Naive B cell (primary cell): ENCODE results near the gene TSHZ2. TPM values are rescaled to one million over a fixed set of nuclear protein-coding genes. Genes with fewer than 3 reads are reported as not detected.
"Not testable (repeated sequence)": the region's sequence is repeated elsewhere in the genome, so short reads cannot be mapped to it uniquely, and the experiment has no call there.

Experiments
- ATAC-seq, 2 donors: fragments of 150-1000 bp; cut with Tn5 transposase; 2 replicates each; pipeline ENCODE4 v1.10.0; 2021; ENCODE audit warnings: low read depth in 2 of 2, mild to moderate bottlenecking in 2 of 2, moderate library complexity in 2 of 2
- DNase-seq: peaks from one replicate; pipeline ENCODE4 v3.0.0; 2022
- H3K27ac Mint-ChIP-seq, 6 donors: one replicate each; pipeline ENCODE4 v1.8.0; 2020 to 2022; ENCODE audit warnings: mild to moderate bottlenecking in 6 of 6, mixed read lengths in 6 of 6, moderate library complexity in 5 of 6, inconsistent platforms in 2 of 6
- H3K27me3 Mint-ChIP-seq, 3 donors: one replicate each; pipeline ENCODE4 v1.8.0; 2021 to 2022; ENCODE audit warnings: mixed read lengths in 3 of 3, mild to moderate bottlenecking in 1 of 3
- H3K36me3 Mint-ChIP-seq, 2 donors: one replicate each; pipeline ENCODE4 v1.8.0; 2020 to 2022; ENCODE audit warnings: mixed read lengths in 2 of 2, inconsistent platforms in 1 of 2, mild to moderate bottlenecking in 1 of 2
- H3K4me1 Mint-ChIP-seq, 3 donors: one replicate each; pipeline ENCODE4 v1.8.0; 2020 to 2022; ENCODE audit warnings: mixed read lengths in 3 of 3, inconsistent platforms in 1 of 3, mild to moderate bottlenecking in 1 of 3, moderate library complexity in 1 of 3
- H3K4me3 Mint-ChIP-seq, 8 donors: one replicate each; pipeline ENCODE4 v1.8.0; 2020 to 2022; ENCODE audit warnings: mild to moderate bottlenecking in 8 of 8, mixed read lengths in 8 of 8, moderate library complexity in 8 of 8, inconsistent platforms in 2 of 8
- H3K9me3 Mint-ChIP-seq, 7 donors: one replicate each; pipeline ENCODE4 v1.8.0; 2020 to 2022; ENCODE audit warnings: mixed read lengths in 7 of 7, mild to moderate bottlenecking in 5 of 7, inconsistent platforms in 2 of 7, moderate library complexity in 1 of 7
- polyA plus RNA-seq, 6 donors: library from polyadenylated mRNA; unstranded; fragments of 300-500 nt; fragmentation: Illumina TruSeq; gene quantifications; one replicate each; pipeline ENCODE4 v1.2.3, GENCODE V29; 2021; ENCODE audit warnings: low read depth in 6 of 6

TSHZ2 gene
- polyA plus RNA-seq, 6 donors from 2014 or later = 0.04 to 0.32 (median 0.13) TPM; not detected in 2

- peak overlapping the region in 1 of 6 donors; percentile 35 for H3K27ac Mint-ChIP-seq
These were observed 541.5 kb downstream of the TSHZ2 start for GRCh38 chr20:53513489-53514298.

GRCh38 chr20:53515749-53516148 is 543.6 kb downstream of the TSHZ2 start:
- no peaks in the 10 kb centered on the region for H3K4me1 Mint-ChIP-seq

More at GRCh38 chr20:53513489-53514298, 541.5 kb downstream of the TSHZ2 start:
- H3K36me3 Mint-ChIP-seq = no peaks in the 10 kb centered on the region
- ATAC-seq (no peak), DNase-seq (no peak)
- no peaks in the 10 kb centered on the region for H3K4me1 Mint-ChIP-seq
- peaks cover 0 to 12% (median 0%) of the 10 kb centered on the region in 3 donors for H3K27me3 Mint-ChIP-seq
- H3K9me3 Mint-ChIP-seq = peaks cover 0 to 1% (median 0%) of the 10 kb centered on the region in 7 donors
- no peak overlapping the region for H3K4me3 Mint-ChIP-seq

GRCh38 chr20:53517146-53517545 is 545.0 kb downstream of the TSHZ2 start:
- H3K36me3 Mint-ChIP-seq = no peaks in the 10 kb centered on the region
- H3K4me3 Mint-ChIP-seq = no peak overlapping the region
- ATAC-seq (no peak), DNase-seq (no peak)
- no peak overlapping the region for H3K27ac Mint-ChIP-seq
- peaks cover 0 to 1% (median 0%) of the 10 kb centered on the region in 7 donors for H3K9me3 Mint-ChIP-seq
- peaks cover 6 to 14% (median 12%) of the 10 kb centered on the region in 3 donors for H3K27me3 Mint-ChIP-seq
- H3K4me1 Mint-ChIP-seq = no peaks in the 10 kb centered on the region

More at GRCh38 chr20:53515749-53516148, 543.6 kb downstream of the TSHZ2 start:
- ATAC-seq = no peak
- H3K4me3 Mint-ChIP-seq = no peak overlapping the region
- no peak for DNase-seq
- peaks cover 0 to 1% (median 0%) of the 10 kb centered on the region in 7 donors for H3K9me3 Mint-ChIP-seq
- no peak overlapping the region for H3K27ac Mint-ChIP-seq
- no peaks in the 10 kb centered on the region for H3K36me3 Mint-ChIP-seq
- peaks cover 4 to 9% (median 8%) of the 10 kb centered on the region in 3 donors for H3K27me3 Mint-ChIP-seq

- not testable (repeated sequence) for H3K4me3 Mint-ChIP-seq, H3K9me3 Mint-ChIP-seq, ATAC-seq, H3K36me3 Mint-ChIP-seq, H3K27ac Mint-ChIP-seq, H3K4me1 Mint-ChIP-seq, DNase-seq
- H3K27me3 Mint-ChIP-seq = peaks cover 8 to 19% (median 14%) of the 10 kb centered on the region in 3 donors
These were observed 549.3 kb downstream of the TSHZ2 start for GRCh38 chr20:53521421-53521820.

- Mint-ChIP-seq H3K36me3 (no peaks in the 10 kb centered on the region), H3K9me3 (peaks cover 0 to 2% (median 0%) of the 10 kb centered on the region in 7 donors), H3K27me3 (peaks cover 8 to 19% (median 14%) of the 10 kb centered on the region in 3 donors), H3K4me3 (no peak overlapping the region), H3K4me1 (no peaks in the 10 kb centered on the region), H3K27ac (no peak overlapping the region)
- DNase-seq (no peak), ATAC-seq (no peak)
These were observed 549.9 kb downstream of the TSHZ2 start for GRCh38 chr20:53522026-53522425.

GRCh38 chr20:53522696-53523095 is 550.5 kb downstream of the TSHZ2 start:
- DNase-seq = no peak
- no peak overlapping the region for H3K27ac Mint-ChIP-seq
- H3K4me3 Mint-ChIP-seq = no peak overlapping the region
- H3K36me3 Mint-ChIP-seq = no peaks in the 10 kb centered on the region
- peaks cover 0 to 2% (median 0%) of the 10 kb centered on the region in 7 donors for H3K9me3 Mint-ChIP-seq
- H3K4me1 Mint-ChIP-seq = no peaks in the 10 kb centered on the region
- no peak for ATAC-seq
- H3K27me3 Mint-ChIP-seq = peaks cover 8 to 22% (median 14%) of the 10 kb centered on the region in 3 donors

- not testable (repeated sequence) for H3K27ac Mint-ChIP-seq, H3K36me3 Mint-ChIP-seq, H3K4me1 Mint-ChIP-seq, ATAC-seq, H3K9me3 Mint-ChIP-seq, DNase-seq, H3K4me3 Mint-ChIP-seq
- peaks cover 8 to 19% (median 15%) of the 10 kb centered on the region in 3 donors for H3K27me3 Mint-ChIP-seq
These were observed 551.5 kb downstream of the TSHZ2 start for GRCh38 chr20:53523615-53524014.

- no peak for DNase-seq
- H3K27ac Mint-ChIP-seq = no peak overlapping the region
- no peaks in the 10 kb centered on the region for H3K4me1 Mint-ChIP-seq
- ATAC-seq = no peak
- peaks cover 0 to 7% of the 10 kb centered on the region in 2 donors for H3K36me3 Mint-ChIP-seq
- peaks cover 6 to 19% (median 14%) of the 10 kb centered on the region in 3 donors for H3K27me3 Mint-ChIP-seq
- no peak overlapping the region for H3K4me3 Mint-ChIP-seq
- H3K9me3 Mint-ChIP-seq = peaks cover 0 to 2% (median 0%) of the 10 kb centered on the region in 7 donors
These were observed 552.6 kb downstream of the TSHZ2 start for GRCh38 chr20:53524589-53525312.

- Mint-ChIP-seq H3K4me3 (peak overlapping the region in 1 of 8 donors; percentile 11), H3K27ac (no peak overlapping the region)
- ATAC-seq = no peak
These were observed 555.0 kb downstream of the TSHZ2 start for GRCh38 chr20:53527196-53527595.

GRCh38 chr20:53529658-53530057 is 557.5 kb downstream of the TSHZ2 start:
- H3K27me3 Mint-ChIP-seq = peaks cover 4 to 16% (median 14%) of the 10 kb centered on the region in 3 donors
- H3K27ac Mint-ChIP-seq = peak overlapping the region in 1 of 6 donors; percentile 14
- H3K9me3 Mint-ChIP-seq = peaks cover 0 to 5% (median 0%) of the 10 kb centered on the region in 7 donors
- no peak overlapping the region for H3K4me3 Mint-ChIP-seq
- peaks cover 5 to 23% (median 7%) of the 10 kb centered on the region in 3 donors for H3K4me1 Mint-ChIP-seq
- H3K36me3 Mint-ChIP-seq = peaks cover 0 to 7% of the 10 kb centered on the region in 2 donors
- no peak for ATAC-seq
- DNase-seq = no peak

More at GRCh38 chr20:53527196-53527595, 555.0 kb downstream of the TSHZ2 start:
- Mint-ChIP-seq H3K36me3 (peaks cover 0 to 7% of the 10 kb centered on the region in 2 donors), H3K4me1 (peaks cover 0 to 7% (median 0%) of the 10 kb centered on the region in 3 donors), H3K27me3 (peaks cover 1 to 16% (median 13%) of the 10 kb centered on the region in 3 donors), H3K9me3 (peaks cover 0 to 5% (median 0%) of the 10 kb centered on the region in 7 donors)
- DNase-seq = no peak

GRCh38 chr20:53530440-53530839 is 558.3 kb downstream of the TSHZ2 start:
- no peak overlapping the region for H3K4me3 Mint-ChIP-seq
- H3K4me1 Mint-ChIP-seq = peaks cover 5 to 23% (median 7%) of the 10 kb centered on the region in 3 donors
- peaks cover 7 to 16% (median 14%) of the 10 kb centered on the region in 3 donors for H3K27me3 Mint-ChIP-seq
- ATAC-seq (no peak), DNase-seq (no peak)
- peak overlapping the region in 2 of 6 donors; percentile 57 to 70 for H3K27ac Mint-ChIP-seq
- peaks cover 0 to 5% (median 0%) of the 10 kb centered on the region in 7 donors for H3K9me3 Mint-ChIP-seq
- peaks cover 0 to 7% of the 10 kb centered on the region in 2 donors for H3K36me3 Mint-ChIP-seq

GRCh38 chr20:53532654-53533312 is 560.6 kb downstream of the TSHZ2 start:
- ATAC-seq (peak; percentile 77 to 80), DNase-seq (peak; percentile 17)
- not testable (repeated sequence) for H3K36me3 Mint-ChIP-seq

GRCh38 chr20:53533500-53533899 is 561.3 kb downstream of the TSHZ2 start:
- H3K27me3 Mint-ChIP-seq = peaks cover 7 to 16% (median 8%) of the 10 kb centered on the region in 3 donors
- peaks cover 5 to 23% (median 7%) of the 10 kb centered on the region in 3 donors for H3K4me1 Mint-ChIP-seq

More at GRCh38 chr20:53532654-53533312, 560.6 kb downstream of the TSHZ2 start:
- peaks cover 7 to 16% (median 8%) of the 10 kb centered on the region in 3 donors for H3K27me3 Mint-ChIP-seq
- H3K4me1 Mint-ChIP-seq = peaks cover 5 to 23% (median 7%) of the 10 kb centered on the region in 3 donors
- not testable (repeated sequence) for H3K9me3 Mint-ChIP-seq
- H3K4me3 Mint-ChIP-seq = peak overlapping the region; percentile 28 to 90 (median 71)
- H3K27ac Mint-ChIP-seq = peak overlapping the region in 2 of 6 donors; percentile 70 to 92

More at GRCh38 chr20:53533500-53533899, 561.3 kb downstream of the TSHZ2 start:
- Mint-ChIP-seq H3K9me3 (peaks cover 0 to 5% (median 0%) of the 10 kb centered on the region in 7 donors), H3K27ac (peak overlapping the region in 2 of 6 donors; percentile 5 to 88), H3K36me3 (peaks cover 0 to 7% of the 10 kb centered on the region in 2 donors), H3K4me3 (peak overlapping the region in 3 of 8 donors; percentile 44 to 79 (median 67))
- DNase-seq = no peak
- no peak for ATAC-seq
